Measurements from ENCODE around the gene TULP4.
"Not testable (repeated sequence)": the region's sequence is repeated elsewhere in the genome, so short reads cannot be mapped to it uniquely, and the experiment has no call there.

The TULP4 gene

DNA sequence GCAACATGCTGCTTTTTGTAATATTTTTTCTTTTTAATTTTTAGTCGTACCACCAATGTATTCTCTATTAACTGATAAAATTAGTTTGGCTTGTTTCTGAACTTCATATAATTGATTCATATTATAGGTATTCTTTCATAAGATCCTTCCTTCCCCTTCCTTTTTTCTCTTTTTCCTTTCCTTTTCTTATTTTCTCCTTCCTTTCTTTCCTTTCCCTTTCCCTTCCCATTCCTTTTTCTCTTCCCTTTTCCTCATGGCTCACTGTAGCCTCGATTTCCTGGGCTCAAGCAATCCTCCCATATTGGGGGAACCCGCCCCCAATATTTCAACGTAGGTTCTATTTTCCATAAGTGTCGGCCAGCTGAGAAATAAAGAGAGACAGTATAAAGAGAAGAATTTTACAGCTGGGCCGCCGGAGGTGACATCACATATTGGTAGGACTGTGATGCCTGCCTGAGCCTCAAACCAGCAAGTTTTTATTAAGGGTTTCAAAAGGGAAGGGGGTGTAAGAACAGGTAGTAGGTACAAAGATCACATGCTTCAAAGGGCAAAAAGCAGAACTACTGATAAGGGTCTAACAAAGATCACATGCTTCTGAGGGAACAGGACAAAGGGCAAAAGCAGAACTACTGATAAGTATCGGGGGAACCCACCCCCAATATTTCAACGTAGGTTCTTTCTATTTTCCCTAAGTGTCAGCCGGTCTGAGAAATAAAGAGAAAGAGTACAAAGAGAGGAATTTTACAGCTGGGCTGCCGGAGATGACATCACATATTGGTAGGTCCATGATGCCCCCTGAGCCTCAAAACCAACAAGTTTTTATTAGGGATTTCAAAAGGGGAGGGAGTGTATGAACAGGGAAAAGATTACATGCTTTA lies 16.1 kb upstream of the TULP4 start:
- DNase-seq, result not testable (repeated sequence)

DNA sequence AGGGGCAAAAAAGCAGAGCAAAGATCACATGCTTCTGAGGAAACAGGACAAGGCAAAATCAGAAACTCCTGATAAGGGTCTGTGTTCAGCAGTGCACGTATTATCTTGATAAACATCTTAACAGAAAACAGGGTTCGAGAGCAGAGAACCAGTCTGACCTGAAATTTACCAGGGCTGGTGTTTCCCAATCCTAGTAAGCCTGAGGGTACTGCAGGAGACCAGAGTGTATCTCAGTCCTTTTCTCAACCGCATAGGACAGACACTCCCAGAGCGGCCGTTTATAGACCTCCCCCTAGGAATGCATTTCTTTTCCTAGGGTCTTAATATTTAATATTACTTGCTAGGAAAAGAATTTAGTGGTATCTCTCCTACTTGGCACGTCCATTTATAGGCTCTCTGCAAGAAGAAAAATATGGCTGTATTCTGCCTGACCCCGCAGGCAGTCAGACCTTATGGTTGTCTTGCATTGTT lies 15.4 kb upstream of the TULP4 start:
- not testable (repeated sequence) for DNase-seq

DNA sequence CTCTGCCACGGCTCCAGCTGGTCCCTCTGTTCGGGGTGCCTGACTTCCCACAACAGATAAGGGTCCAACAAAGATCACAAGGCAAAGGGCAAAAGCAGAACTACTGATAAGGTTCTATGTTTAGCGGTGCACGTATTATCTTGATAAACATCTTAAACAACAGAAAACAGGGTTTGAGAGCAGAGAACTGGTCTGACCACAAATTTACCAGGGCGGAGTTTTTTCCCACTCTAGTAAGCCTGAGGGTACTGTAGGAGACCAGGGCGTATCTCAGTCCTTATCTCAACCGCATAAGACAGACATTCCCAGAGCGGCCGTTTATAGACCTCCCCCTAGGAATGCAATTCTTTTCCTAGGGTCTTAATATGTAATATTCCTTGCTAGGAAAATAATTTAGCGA lies 14.6 kb upstream of the TULP4 start:
- not testable (repeated sequence) for DNase-seq

DNA sequence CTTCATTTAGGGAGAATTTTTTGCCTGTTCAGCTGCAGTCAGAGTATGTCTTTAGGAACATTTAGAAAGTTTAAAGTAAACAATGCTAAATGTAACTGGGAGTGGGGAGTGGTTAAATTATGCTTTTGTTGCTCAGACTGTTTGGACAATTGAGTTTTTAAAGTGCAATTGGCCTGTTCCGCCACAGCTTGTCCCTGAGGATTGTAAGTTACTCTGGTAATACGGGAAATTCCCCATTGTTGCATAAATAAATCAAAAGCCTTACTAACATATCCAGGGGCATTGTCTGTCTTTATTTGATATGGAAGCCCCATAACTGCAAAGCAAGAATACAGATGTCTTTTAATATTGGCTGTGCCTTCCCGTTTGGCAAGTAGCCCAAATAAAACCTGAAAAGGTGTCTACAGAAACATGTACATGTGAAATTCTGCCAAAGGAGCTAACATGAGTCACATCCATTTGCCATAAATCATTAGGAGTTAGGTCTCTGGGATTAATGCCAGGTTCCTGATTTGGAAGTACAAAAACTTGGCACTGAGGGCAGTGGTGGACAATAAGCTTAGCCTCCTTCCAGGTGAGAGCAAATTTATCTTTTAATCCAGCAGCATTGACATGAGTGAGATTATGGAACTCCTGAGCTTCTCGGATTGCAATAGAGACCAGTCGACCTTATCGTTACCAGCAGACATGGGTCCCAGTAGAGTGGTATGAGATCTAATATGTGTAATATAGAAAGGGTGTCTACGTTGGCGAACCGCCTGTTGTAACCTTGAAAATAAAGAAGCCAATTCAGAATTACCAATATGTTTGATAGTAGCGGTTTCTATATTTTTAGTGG lies 11.7 kb upstream of the TULP4 start:
- DNase-seq, result not testable (repeated sequence)

DNA sequence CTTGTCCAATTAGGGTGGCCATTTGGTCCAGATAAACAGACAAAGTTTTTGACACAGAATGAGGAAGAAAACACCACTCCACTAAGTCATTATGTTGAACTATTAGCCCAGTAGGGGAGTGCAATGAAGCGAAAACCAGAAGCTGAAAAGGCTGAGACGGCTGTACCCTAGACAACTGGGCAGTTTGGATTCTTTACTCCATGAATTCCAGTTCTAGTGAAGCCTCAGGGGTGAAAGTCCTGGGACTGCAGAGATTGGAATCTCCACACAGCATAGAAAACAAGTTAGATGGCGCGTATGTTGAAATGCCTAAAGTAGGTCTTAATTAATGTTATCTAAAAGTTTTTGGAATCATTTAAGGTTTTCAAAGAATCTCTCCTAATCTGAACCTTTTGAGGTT lies 10.7 kb upstream of the TULP4 start:
- not testable (repeated sequence) for DNase-seq

DNA sequence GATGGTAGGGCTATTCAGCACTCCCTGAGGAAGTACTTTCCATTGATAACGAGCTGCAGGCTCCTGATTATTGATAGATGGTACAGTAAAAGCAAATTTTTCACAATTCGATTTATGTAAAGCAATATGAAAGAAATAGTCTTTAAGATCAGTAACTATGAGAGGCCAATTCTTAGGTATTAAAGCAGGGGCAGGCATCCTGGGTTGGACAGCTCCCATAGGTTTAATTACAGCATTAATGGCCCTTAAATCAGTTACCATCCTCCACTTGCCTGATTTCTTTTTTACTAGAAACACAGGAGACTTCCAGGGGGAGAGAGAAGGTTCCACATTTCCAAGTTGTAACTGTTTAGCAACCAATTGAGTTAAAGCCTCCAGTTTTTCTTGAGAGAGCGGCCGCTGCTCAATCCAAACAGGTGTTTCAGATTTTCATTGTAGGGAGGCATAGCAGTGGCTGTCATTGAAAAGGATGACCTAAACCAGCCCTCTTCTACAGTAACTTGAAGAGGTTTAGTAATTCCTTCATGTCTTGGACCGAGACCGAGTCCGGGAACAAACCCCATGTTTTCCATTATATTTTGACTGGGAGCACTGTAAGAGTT lies 10.0 kb upstream of the TULP4 start:
- not testable (repeated sequence) for DNase-seq

DNA sequence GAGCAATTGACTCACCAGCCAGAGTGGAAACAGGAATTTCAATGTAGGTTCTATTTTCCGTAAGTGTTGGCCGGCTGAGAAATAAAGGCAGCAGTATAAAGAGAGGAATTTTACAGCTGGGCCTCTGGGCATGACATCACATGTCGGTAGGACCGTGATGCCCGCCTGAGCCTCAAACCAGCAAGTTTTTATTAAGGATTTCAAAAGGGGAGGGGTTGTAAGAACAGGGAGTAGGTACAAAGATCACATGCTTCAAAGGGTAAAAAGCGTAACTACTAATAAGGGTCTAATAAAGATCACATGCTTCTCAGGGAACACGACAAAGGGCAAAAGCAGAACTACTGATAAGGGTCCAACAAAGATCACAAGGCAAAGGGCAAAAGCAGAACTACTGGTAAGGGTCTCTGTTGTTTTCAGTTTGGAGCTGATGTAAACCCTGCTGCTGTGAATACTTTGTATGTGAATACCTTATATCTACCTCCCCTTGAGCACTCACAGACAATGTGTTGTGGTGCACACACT lies 9.0 kb upstream of the TULP4 start:
- DNase-seq, result no peak

DNA sequence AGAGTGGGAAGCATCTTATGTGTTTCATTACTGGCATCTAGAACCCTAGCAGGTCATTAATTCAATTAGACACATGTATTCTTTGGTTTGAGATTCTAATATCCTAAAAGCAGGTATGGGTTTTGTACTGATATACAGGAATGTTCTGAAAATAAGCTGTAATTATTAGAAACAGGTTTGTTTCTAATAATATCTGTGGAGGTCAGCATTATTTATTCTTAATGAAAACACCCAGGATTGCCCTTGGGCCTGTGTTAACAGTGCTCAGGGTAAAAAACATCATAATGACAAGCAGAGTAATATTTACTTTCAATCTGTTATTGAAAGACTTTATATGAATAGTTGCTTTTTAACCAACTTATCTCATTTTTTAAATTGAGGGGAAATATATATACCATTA lies 8.0 kb upstream of the TULP4 start:
- no peak for DNase-seq

DNA sequence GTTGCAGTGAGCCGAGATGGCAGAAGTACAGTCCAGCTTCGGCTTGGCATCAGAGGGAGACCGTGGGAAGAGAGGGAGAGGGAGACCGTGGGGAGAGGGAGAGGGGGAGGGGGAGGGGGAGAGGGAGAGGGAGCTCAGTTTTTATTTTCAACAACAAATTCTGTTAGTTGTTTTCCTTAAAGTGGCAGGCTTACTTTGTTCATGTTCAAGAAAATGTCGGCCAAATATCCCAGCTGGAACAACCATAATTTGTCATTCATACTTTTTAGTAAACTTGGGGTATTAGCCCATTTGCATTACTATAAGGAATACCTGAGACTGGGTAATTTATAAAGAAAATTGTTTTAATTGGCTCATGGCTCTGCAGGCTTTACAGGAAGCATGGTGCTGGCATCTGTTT lies 2.5 kb upstream of the TULP4 start:
- DNase-seq, result no peak

DNA sequence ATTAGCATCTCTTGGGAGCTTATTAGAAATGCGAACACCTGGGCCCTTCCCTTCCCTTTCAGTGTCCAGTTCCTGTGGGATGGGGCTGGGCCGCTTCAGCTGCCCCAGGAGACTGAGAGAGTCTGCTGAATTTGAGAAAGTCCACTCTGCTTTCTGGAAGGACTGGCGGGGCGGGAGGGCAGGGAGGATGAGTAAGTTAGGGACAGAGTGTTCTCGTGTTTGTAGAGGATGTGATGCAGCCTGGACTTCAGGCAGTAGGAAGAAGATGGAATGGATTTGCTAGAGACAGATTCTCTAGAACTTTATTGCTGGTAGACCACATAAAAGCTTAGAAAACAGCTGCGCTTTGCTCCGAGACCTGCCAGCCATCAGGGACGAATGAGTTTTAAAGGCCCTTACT lies 1.1 kb upstream of the TULP4 start:
- DNase-seq, result no peak

DNA sequence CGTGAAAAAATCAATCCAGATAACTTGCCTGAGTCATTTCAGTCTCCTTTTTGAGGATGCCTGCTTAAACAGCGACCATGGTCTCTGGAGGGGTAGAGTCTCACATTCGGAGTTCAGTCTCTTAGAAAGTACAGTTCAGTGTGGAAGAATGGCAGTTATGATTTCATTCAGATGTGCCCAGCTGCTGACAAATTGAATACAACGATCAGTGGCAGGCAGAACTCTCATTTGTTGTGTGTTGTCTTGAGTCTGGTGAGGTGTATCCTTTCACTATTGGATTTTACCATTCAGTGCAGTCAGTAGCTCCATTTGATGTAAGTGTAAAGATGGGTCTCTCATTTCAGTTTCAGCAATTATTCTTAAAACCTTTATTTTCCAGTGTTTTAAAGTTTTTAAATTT lies 639 bp upstream of the TULP4 start:
- no peak for DNase-seq

DNA sequence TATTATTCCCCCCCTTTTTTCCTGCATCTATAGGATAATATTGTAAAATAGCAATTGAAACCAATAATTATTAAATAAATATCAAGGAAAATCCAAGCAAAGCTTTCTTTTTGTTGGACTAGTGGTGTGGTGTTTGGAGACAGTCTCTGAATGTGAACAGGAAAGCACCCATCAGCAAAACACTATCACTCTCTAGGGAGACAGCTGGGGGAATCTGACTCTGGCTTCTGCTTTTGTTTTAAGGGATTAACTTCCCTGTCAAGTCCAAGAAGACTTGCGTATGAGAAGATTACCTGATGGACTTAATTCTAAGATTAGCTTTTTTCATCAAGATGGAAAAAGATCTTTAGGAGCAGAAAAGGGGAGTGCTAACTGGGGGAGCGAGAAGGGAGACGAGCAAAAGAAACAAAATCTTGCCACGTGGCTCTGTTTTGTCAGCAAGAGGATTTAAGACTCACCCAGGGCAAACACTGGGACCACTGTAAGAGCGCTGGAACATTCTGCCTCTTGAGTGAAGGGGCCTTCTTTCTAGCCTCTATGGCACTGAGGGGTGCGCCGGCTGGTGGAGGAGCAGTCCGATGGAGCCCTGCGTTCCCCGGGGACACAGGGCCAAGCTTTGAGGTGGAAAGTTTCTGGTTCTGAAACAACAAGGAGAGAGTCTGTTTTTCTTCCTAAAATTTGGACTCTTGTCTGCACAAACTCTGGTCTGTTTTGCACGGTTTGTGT lies 570 bp downstream of the TULP4 start:
- DNase-seq, result no peak

DNA sequence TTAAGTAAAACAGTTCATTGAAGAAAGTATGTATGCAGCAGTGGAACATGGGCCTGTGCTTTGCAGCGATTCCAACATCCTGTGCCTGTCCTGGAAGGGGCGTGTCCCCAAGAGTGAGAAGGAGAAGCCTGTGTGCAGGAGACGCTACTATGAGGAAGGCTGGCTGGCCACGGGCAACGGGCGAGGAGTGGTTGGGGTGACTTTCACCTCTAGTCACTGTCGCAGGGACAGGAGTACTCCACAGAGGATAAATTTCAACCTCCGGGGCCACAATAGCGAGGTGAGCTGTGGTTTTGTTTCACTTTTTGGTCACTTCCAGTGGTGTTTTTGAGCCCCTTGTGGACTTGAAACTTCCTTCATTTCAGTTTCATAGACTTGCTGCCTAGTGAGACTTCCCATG lies 1.7 kb downstream of the TULP4 start:
- no peak for DNase-seq

DNA sequence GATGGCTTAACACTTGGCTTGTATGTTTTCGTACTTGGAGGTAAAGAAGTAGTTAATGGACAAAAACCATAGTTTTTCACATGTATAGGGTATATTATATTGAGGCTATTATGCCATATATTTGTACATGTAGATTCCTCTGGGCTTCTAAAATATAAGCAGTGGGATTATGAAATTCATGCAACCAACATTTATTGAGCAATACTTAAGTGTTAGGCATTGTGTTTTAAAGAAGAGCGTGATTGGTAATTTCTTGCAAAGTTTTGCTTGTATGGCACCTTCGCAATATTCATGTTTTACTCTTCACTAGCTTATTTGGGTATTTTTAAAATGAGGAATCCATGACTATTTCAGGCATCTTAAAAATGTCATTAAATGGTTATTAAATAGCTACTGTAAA lies 2.5 kb downstream of the TULP4 start:
- DNase-seq, result no peak

DNA sequence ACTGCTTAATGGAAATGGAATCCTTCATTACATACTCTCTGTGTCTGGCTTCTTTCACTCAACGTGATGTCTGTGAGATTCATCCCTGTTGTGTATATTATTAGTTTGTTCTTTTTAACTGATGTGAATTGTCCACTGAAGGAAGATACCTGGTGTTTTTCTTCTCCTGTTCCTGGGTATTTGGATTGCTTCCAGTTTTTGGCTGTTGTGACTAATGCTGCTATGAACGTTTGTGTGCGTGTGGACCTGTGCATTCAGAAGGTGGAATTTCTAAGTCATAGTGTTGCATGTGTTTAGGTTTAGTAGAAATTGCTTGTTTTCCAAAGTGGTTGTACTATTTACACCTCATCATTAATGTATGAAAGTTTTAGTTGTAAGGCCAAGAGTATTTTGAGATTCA lies 3.8 kb downstream of the TULP4 start:
- DNase-seq, result no peak

DNA sequence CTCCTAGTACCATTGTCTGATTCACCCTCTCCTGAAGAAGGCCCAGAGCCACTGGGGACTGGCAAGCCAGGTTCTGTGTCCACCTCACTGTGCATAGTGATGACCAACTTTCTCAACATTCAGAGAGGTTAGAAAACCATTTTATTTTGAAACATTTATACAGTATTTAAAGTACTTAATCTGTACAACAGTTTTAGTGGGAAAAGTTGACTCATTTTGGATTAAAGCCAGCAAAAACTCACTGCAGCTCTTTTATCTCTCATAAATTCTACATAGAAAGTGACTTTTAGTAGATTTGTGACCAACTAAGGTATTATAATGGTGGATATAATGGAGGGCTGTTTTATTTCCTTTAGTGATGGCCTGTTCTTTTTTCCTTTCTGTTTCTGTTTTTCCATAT lies 9.7 kb downstream of the TULP4 start:
- no peak for DNase-seq

DNA sequence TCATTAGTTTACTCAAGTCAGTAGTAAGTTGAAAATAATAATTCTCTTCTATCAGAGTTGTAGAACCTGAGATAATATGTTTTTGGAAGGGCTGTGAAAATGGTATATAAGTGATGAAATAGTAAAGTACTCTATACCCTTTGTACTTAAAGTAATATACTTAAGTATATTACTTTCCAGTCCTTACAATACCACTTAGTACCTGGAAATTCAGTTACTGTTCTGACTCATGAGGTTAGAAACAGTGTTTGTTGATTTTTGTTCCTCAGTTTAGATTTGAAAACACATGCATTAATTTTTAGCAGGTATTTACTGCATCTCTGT lies 10.1 kb downstream of the TULP4 start:
- DNase-seq, result no peak

DNA sequence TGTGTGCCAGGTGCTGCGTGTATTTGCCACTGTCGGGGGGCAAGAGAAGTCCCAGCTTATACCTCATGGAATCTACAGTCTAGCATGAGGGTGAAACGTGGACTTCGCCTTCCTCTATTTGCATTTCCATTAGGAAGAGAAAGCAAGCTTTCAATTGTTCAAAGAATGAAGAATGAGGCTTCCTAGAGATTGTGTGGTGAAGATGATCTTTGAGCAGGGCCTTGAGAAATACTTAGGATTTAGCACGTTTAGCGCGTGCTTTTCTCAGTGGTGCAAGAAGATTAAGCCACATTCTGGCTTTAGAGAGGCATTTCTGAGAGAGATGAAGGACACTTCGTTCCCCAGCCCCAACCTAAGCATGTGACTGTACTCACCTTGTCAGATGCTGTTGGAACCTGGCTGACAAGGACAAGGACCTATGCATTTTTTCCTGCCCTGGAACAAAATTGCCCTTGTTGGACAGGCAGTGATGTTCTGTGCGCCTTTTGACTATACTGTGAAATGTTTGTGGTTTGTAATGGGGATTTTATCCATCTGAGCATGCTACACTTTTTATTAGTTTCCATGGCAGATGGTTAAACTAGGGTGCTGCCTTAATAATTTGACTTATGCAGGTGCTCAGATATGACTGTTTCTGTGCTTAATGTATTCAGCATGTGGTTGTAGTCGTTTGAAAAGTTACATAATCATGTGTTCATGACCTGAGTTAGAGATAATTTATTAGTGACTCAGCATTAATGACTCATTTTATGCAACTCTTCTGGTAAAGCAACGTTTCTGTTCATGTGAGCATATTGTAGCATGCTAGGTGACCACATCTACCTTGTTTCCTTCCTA lies 10.7 kb downstream of the TULP4 start:
- no peak for DNase-seq

DNA sequence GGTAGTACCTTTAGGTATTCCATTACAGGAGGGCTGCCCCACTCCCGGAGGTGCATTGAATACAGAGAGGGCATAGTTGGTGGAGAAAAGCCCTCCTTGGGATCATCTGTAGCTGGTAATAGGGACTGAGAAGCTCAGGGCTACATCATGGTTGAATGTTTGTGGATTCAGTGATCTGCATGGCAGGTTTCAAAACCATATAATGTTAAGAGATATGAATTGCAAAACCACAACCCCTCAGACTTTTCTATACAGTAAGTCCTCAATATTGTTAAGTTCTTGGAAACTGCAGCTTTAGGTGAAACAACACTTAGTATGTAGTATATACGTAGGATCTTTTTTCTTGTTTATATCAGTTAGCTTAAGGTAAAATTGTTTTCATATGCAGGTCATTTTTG lies 11.3 kb downstream of the TULP4 start:
- no peak for DNase-seq

DNA sequence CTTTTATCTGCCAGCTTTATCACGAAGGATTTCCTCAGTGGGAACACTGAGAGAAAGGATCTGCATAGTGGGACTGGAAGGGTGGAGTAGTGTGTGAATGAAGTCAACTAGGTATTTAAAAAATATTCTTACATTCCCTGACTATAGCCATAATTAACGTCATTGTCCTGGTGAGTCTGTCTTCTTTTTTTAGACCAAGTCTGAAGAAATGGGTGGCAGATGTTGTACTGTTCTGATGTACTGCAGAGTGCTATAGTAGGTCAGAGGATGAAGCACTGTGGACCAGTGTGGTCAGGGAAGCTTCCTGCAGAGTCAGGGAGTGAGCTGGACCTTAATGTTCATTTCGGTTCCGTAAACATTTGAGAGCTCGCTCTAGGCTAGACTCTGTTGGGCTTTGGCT lies 11.9 kb downstream of the TULP4 start:
- no peak for DNase-seq

DNA sequence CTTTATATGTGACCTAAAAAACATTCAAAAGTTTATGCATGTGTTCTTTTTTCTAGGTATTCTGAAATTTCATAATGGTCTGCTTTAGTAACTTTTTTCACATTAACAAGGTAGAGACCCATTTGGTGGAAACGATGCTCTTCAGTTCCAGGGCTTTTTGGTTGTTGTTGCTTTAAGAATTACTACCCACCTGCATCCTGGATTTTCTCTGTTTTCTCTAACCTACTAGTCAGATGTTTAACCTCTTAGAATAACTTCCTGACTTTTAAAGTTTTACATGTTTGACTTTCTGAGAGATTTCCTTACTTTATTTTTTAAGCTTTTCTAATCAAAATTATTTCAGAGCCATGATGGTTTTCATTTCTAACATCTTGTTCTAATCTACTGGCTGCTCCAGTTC lies 14.9 kb downstream of the TULP4 start:
- DNase-seq, result no peak

DNA sequence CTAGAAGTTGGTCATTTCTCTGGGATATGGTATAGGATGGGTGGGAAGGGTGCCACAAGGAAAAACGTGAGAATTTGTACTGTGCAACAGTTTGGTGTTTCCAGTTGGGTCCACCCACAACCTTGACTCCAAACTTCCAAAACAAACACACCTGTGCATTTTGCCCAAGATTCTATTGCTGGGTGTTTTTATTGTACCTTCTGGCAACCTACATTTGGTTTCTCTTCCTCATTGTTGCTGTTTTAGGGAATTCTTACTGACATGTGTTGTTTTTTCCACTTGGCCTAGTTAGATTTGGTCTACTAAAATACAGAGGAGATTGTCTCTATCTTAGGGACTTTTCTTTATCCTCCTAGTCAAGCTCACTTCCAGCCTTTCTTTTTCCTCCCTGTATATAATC lies 16.7 kb downstream of the TULP4 start:
- no peak for DNase-seq
